HG03520 (cell line): Measurements from ENCODE around the gene CALML6.

Experiments
- ATAC-seq: cut with Tn5 transposase; IDR thresholded peaks from one replicate; pipeline ENCODE4 v1.9.1; 2021; ENCODE audit warnings: mild to moderate bottlenecking, moderate library complexity; ENCODE audit not compliant: unreplicated experiment

CALML6 gene

DNA sequence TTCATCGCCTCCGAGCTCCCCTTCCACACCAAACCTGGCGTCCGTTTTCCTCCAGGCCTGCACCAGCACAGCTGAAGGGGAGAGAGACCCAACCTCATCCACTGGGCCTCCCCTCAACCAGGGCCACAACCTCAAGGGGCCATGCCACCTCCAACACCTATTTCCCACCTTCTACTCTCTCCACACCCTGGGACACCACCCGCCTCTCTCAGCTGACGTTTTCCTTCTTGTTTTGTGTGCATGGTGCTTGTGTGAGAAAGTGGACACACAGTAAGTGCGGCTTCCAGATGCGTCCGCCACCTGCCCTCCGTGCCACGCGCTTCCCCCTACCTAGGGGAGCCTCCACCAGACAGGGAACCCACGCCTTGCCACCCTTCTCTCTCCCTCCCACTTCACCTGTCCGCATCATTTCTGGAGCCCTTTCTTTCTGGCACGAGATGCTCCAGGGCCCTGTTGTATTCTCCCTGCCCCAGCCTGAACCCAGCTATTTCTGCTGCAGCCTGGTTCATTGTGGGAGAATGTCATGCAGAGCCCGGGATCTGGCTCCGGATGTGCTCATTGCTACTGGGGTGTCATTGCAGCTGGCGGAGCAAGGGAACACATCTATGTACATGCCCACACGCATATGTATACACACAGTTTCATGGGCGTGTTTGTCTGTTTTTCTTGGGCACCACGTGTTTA lies 22.8 kb upstream of the CALML6 start:
- no peak for ATAC-seq

DNA sequence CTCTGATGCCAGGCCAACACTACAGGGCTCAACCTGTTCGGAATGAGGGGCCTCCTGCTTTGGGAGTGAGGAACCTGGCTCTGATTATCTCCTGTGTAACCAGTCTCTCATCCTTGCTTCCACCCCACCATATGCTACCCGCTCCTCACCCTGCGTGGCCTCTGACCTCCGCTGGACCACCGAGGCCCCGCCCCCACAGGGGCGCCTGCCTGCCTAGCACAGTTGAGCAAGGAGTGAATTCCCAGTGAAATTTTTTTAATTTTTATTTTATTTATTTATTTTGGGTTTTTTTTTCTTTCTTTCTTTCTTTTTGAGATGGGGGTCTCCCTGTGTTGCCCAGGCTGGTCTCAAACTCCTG lies 22.3 kb upstream of the CALML6 start:
- ATAC-seq: no peak

DNA sequence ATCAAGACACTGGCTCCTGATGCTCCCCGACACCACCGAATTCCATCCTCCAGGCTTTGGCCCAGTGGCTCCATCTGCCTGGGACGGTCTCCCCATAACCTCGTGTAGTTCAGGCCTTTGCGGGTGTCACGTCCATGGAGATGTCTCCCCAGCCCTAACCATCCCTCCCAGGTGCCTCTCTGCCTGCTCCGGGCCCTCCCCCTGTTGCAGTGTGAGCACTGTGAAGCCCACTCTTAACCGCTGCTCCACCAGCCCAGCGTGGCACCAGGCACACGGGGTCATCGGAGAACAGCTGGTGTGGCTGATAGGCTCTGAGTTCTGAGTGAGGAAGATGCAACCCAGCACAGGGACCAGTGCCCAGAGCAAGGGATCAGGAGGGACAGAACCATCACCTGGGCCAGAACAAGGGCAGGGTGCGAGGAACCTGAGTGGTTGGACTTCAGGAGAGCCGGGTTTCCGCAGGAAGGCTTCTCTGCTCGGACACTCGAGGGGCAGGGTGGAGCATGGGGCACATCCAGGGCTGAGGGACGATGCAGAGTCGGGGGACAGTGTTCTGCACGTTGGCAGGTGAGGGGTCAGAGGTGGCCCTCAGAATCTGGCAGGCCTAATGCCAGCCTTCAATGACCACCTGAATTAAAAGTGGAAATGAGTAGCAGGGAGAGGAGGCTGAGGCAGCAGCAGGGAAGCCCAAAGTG lies 21.6 kb upstream of the CALML6 start:
- no peak for ATAC-seq

DNA sequence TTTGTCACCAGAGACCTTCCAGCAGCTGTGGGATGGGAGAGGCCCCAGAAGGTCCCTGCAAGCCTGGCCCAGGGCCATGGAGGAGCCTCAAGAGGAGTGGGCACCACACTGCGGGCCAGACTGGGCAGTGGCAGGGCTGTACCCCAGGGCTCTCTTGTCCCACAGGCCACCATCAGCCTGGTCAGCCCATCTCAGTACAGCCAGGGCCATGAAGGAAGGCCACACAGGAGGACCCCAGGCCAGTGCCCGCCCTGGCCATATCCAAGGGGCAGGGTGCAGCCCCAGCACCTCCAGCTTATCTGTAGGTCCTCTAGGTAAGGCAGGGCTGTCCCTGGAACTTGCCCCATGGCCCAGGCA lies 21.1 kb upstream of the CALML6 start:
- ATAC-seq: no peak

DNA sequence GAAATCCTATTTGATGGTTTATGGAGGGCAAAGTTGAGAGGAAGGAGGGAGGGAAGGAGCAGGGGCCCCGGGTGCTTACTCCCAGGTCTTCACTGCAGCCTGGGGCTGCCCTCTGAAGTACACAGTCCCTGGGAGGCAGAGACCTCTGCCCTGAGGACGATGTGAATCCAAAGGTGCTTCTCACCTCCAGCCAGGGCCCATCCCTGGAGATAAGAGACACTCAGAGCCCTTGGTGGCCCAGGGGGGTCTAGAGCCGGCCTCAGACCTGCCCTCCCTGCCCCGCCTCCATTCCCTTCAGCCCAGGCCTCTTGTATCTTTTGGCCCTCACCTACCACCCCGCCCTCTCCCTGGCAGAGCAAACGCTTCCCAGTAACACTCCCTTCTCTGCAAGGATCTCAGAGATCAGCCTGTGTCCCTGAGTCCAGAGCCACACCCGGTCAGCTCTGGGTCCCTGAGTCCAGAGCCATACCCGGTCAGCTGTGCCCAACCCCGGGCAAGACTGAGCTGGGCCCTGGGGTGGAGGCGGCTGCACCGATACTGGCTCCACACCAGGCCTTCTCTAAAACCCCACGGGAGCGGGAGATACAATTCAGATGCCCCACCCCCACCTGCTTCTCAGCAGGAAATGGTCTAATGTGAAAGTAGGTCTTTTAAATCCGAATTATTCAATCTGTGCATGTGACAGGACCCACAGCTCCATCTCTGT lies 20.6 kb upstream of the CALML6 start:
- no peak for ATAC-seq

DNA sequence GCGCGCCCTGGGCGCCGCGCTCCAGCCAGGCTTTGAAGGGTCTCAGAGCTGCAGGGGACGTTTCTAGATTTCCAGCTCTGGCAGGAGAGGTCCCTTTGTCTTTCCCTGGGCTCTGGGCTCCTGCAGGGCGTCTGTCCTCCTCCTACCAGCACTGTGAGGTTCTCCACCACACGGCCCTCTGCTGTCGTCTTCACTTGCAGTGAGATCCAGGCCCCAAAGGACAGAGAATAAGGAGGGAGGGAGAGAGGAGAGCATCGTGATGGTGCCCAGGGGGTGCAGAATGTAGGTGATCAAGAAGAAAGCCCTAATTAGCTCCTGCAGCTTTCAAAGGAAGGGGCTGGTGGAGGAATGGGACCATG lies 20.0 kb upstream of the CALML6 start:
- ATAC-seq: no peak

DNA sequence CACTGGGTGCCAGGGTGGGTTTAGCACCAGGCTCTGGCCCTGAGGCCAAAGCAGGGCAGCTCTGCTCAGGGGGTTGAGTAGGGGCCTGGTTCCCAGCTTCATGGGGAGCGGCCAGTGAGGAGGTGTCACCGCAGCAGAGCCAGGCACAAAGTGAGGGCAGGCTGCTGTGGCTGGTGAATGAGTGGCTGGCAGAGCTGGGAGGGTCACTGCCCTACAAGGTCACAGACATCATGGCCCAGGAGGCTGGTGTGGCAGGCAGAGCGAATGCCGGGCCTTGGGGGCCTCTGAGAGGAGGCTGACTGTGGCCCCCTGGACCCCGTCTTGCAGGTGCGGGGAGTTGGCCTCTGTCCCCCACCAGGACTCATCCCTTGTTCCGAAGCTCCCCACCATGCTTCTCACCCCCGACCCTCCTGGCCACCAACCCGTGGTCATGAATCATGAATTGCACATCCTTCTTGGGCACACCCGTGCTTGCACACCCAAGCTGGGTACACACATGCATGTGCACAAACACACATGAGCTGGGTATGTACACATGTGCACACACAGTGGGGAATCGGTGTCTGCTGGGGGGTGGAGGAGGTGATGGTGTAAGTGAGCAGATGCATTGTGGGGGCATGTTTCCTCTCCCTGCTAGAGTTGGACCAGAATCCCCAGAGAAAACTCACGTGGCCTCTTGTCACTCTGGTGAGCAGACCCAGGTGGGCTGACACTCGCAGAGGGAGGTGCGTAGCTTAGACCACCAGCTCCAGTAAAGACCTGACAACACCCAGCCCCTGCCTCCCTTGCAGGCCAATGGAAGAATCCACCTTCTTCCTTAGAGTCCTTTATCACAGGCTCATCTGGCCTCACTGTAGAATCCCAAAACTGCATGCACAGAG lies 19.4 kb upstream of the CALML6 start:
- ATAC-seq: no peak

DNA sequence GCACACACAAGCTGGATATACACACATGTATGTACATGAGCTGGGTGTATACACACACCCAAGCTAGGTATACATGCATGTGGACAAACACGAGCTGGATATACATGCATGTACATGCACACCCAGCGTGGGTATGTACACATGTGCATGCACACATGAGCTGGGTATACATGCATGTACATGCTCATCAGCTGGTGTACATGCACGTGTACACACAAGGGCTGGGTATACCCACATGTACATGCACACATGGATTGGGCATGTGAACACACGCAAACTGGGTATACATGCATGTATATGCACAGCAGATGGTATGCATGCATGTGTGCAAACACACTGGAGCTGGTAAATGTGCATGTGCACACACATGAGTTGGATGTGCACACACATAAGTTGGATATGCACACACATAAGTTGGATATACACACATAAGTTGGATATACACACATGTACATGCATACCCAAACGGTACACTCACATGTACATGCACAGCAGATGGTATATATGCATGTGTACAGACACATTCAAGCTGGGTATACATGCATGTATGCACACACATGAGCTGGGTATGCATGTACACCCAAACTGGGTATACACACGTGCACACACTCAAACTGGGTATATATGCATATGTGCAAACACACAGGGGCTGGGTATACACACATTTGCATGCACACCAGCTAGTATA lies 16.7 kb upstream of the CALML6 start:
- ATAC-seq: no peak

DNA sequence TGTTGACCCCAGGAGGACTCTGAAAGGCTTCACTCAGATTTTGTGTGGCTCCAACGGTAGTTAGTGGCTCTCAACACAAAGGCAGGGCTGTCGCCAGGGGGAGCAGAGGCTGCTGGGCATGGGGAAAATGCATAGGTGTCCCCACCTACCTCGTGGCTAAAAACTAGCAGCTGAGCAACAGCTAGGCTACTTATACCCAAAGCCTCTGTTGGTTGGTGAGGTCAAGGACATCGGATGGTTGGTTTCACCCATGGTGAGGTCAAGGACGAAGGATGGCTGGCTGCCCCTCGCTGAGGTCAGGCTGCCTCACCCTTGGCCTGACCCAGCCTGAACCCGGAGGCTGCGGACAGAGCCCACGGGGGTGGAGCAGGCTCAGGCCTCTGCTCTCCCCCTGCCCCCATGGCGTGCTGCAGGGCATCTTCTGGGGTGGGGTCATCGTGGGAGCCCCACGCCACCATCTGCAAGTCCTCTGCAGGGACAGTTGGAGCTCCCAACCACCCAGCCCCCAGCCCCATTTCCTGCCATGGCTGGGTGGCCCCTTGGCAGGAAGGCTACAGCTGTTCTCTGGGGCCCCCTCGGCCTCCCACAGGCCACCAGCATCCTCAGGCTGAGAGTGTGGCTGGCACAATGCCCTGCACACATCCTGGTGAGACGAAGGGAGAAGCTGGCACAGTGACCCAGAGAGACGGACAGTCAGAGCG lies 15.6 kb upstream of the CALML6 start:
- ATAC-seq: no peak

DNA sequence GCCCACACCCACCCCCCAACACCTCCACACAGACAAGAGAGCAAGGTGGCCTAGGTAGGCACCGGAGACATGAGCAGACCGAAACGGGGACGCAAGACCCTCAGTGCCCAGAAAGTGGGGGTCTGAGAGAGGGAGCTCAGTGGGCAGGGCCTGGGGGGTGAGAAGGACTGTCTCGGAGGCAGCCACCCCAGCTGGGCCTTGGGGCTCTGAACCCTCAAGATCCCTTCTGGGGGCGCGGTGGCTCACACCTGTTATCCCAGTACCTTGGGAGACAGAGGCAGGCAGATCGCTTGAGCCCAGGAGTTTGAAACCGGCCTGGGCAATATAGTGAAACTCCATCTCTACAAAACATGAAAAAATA lies 15.1 kb upstream of the CALML6 start:
- no peak for ATAC-seq

DNA sequence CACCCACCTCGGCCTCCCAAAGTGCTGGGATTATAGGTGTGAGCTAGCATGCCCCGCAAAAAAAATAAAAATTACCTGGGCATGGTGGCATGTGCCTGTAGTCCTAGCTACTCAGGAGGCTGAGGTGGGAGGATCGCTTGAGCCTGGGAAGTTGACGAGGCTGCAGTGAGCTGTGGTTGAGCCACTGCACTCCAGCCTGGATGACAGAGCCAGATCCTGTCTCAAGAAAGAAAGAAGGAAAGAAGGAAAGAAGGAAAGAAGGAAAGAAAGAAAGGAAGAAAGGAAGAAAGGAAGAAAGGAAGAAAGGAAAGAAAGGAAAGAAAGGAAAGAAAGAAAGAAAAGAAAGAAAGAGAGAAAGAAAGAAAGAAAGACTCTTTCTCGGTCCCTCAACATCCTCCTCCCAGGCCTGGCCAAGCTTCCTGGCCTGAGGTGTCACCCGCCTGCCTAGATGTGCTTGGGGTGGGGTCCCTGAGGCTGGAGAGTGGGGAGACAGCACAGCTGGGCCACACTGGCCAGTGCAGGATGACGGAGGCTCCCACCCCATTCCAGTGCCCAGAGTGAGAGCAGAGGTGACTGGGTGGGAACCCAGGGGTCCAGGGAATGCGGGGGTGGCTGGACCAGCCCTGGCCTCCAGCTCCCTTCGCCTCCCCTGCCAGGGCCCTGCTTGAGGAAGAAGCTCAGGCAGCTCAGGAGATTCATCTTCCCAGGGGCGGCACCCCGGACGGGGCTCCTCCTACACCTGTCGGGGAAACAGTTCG lies 14.0 kb upstream of the CALML6 start:
- ATAC-seq: no peak

DNA sequence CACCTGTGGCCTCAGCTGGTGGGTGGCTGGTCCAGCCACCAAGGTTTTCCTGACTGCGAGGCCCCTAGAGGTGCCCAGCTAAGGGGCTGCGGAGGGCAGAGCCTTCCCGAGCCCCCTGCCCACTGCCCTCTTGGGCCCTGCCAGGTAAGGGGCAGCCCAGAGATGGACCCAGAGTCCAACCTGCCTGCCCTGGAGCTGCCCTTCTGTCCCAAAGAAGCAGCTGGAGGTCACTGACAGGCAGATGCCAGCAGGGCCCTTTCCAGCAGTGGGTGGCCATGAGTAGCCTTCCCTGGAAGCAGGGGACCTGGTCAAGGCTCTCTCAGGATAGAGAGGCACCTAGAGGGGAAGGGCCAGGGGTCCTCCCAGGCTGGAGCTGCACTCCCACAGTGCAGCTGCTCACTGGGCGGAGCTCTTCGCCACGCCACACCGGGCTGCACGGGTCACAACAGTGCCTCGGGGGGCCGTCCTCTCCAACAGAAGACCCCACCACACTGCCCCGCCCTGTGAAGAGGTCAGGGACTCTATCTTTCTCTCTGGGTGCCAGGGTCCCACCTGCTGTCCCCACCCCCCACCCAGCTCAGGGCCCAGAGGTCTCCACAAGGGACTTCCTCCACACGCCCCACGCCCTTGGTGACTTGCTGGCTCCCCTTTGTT lies 13.3 kb upstream of the CALML6 start:
- ATAC-seq: no peak

DNA sequence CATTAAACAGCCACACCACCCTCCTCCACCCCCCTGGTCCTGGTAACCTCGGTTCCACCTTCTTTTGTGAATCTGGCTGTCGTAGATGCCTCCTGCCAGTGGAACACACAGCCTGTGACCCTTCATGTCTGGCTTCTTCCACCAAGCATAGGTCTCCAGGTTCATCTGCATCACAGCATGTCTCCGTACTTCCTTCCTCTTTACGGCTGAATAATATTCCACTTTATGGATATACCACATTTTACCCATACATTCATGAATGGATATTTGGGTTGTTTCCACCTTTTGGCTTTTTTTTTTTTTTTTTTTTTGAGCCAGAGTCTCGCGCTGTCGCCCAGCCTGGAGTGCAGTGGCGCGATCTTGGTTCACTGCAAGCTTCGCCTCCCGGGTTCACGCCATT lies 11.8 kb upstream of the CALML6 start:
- ATAC-seq: no peak

DNA sequence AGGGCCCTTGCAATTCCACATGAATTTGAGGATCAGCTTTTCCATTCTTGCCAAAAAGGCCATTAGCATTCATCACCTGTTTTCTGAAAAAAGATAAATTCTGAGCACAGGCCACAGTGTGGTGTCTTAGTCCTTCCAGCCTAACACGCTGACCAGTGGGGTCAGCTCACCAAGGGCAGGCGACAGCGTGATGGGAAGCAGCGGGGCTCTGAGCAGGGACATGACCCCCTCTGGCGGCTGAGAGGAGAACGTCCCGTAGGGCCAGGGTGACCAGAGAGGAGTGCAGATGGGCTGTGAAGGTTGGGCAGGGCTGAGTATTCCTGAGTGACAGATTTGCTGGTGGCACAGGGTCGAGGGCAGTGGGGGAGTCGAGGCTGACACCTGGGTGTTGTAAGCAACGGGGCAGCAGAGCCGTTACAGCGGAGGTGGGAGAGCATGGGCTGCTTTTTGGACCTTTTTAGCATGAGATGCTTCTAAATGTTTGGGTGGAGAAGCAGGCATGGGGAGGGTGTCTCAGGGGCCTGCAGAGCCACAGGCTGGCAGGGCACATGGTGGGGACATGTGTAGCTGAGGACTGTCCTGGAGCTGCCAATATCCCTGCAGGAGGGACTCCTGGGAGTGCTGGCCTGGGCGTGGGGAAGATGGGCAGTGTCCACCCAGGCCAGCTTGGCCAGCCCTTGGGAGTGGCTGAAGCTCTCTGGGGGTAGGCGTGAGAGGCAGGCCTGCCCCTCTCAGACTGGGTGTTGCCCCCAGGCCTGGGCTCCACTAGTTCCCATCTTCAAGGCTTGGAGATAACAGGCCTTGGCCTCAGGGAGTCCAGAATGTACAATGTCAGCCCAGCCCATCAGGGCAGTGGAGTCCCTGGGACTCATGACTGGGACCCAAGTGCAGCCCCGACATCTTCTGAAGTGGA lies 8.6 kb upstream of the CALML6 start:
- no peak for ATAC-seq

DNA sequence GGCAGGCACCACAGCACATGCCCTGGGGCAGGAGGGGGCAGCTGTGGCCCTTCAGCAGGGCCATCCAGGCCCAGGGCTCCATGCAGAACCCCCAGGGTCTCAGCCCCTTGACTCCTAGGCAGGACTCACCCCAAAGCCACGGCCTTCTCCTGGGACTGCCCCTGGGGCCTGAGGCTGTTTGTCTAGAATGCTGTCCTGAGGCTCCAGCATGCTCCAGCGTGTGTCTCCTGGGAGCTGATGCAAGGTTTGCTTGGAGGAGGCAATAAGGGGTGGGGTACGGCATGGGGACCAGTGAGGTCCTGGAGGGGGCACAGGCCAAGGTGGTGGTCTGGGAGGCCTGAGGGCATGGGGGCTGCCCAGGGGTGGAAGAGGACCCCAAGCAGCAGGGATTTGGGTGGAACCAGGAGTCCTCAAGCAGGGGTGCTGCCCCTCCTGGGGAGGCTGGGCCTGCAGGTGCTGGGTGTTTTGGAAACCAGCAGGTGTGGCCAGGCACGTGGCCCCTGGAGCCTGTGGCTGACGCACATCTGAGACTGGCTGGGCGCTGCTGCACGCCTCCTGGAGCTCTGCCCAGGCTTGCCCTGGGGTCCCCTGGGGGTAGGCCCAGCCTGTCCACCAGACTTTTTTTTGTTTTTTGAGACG lies 7.8 kb upstream of the CALML6 start:
- ATAC-seq: no peak

DNA sequence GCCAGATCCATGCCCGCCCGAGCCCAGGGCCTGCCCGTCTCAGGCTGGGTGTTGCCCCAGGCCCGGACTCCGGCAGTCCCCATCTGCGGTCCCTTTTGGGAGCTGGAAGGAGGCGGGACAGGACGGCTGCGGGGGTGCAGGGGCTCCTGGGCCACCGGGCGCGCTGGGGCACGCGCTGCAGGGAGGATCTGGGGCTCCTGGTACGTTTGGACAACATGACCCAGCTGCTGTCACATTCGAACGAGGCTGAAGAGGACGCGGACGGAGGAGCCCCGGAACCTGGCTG lies 6.6 kb upstream of the CALML6 start:
- peak; percentile 7 for ATAC-seq

DNA sequence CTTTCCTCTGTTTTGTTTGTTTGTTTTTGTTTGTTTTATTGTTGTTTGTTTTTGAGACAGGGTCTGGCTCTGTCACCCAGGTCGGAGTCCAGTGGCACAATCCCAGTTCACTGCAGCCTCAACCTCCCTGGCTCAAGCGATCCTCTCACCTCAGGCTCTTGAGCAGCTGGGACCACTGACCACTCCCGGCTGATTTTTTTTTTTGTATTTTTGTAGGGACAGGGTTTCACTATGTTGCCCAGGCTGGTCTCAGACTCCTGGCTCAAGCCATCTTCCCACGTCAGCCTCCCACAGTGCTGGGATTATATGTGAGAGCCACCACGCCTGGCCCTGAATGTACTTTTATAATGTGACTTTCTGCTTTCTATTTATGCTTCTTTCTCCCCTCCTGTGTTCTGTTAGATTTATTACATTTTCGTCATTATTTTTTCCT lies 5.0 kb upstream of the CALML6 start:
- ATAC-seq: no peak
